Osteoblast (primary cell): Measurements from ENCODE around the gene LCT. TPM values are rescaled to one million over a fixed set of nuclear protein-coding genes. Genes with fewer than 3 reads are reported as not detected.

Experiments
- DNase-seq: peaks from one replicate; pipeline ENCODE4 v3.0.0; 2011; ENCODE audit warnings: low spot score, mixed read lengths; ENCODE audit not compliant: insufficient read length; ENCODE audit errors: missing footprints
- H2AFZ ChIP-seq: 2 replicates; pipeline ENCODE4 v1.6.0; 2011; ENCODE audit warnings: mild to moderate bottlenecking, low read length
- H3K27ac ChIP-seq: 2 replicates; pipeline ENCODE4 v1.5.1; 2011; ENCODE audit warnings: mild to moderate bottlenecking, low read depth, low read length, moderate library complexity
- H3K27me3 ChIP-seq: 2 replicates; pipeline ENCODE4 v1.6.0; 2012; ENCODE audit warnings: mild to moderate bottlenecking, control low read depth, inconsistent platforms, low read length, moderate library complexity; ENCODE audit not compliant: insufficient read depth
- H3K36me3 ChIP-seq: 2 replicates; pipeline ENCODE4 v1.5.1; 2011; ENCODE audit warnings: mild to moderate bottlenecking, low read length, control low read depth, moderate library complexity; ENCODE audit not compliant: insufficient read depth
- H3K4me1 ChIP-seq: 2 replicates; pipeline ENCODE4 v1.5.1; 2011; ENCODE audit warnings: mild to moderate bottlenecking, low read length, control low read depth, moderate library complexity; ENCODE audit not compliant: insufficient read depth
- H3K4me2 ChIP-seq: 2 replicates; pipeline ENCODE4 v1.6.0; 2011; ENCODE audit warnings: mild to moderate bottlenecking, low read length; ENCODE audit not compliant: insufficient read depth
- H3K4me3 ChIP-seq: fragments of 200-600 bp; sonication (generic); 3 replicates; pipeline ENCODE4 v1.5.1; 2012; ENCODE audit warnings: mild to moderate bottlenecking, low read length, inconsistent platforms; ENCODE audit not compliant: insufficient read depth
- H3K79me2 ChIP-seq: 2 replicates; pipeline ENCODE4 v1.6.0; 2012; ENCODE audit warnings: mild to moderate bottlenecking, low read length, control low read depth, inconsistent platforms; ENCODE audit not compliant: insufficient read depth
- H3K9me3 ChIP-seq: 2 replicates; pipeline ENCODE4 v1.5.1; 2011; ENCODE audit warnings: low read depth, low read length, control low read depth
- H4K20me1 ChIP-seq: 2 replicates; pipeline ENCODE4 v1.6.0; 2012; ENCODE audit warnings: mild to moderate bottlenecking, low read length, control low read depth; ENCODE audit not compliant: insufficient read depth
- CTCF ChIP-seq: IDR thresholded peaks from 2 replicates; pipeline ENCODE4 v1.5.1; 2011; ENCODE audit warnings: mild to moderate bottlenecking, low read depth, low read length, moderate library complexity; ENCODE audit errors: extremely low read depth
- total RNA-seq: library from RNA; depleted of rRNA; stranded (reverse); fragments of >200 nt; gene quantifications from 2 replicates; pipeline ENCODE4 v1.2.3, GENCODE V29; 2012

Gene LCT
- total RNA-seq, 1 donor, result under 0.01 TPM

GRCh38 chr2:135826544-135826943 is 10.4 kb downstream of the LCT start:
- H3K79me2 ChIP-seq, result no peaks in the 10 kb centered on the region
- no peak for TF ChIP-seq CTCF
- H3K4me3 ChIP-seq, result no peak overlapping the region
- H3K36me3 ChIP-seq, result no peaks in the 10 kb centered on the region
- H4K20me1 ChIP-seq, result no peaks in the 10 kb centered on the region
- no peaks in the 10 kb centered on the region for H3K27me3 ChIP-seq
- H3K4me1 ChIP-seq, result no peaks in the 10 kb centered on the region
- H2AFZ ChIP-seq, result no peak overlapping the region
- no peak overlapping the region for H3K4me2 ChIP-seq
- H3K27ac ChIP-seq, result no peak overlapping the region
- no peak for DNase-seq
- H3K9me3 ChIP-seq, result peaks cover 2% of the 10 kb centered on the region

GRCh38 chr2:135825550-135826176 is 11.3 kb downstream of the LCT start:
- no peak for DNase-seq
- no peaks in the 10 kb centered on the region for H3K36me3 ChIP-seq

GRCh38 chr2:135825131-135825530 is 11.9 kb downstream of the LCT start:
- DNase-seq, result no peak
- Histone ChIP-seq H3K4me2 (no peak overlapping the region), H4K20me1 (no peaks in the 10 kb centered on the region), H3K4me1 (peaks cover 9% of the 10 kb centered on the region), H3K9me3 (peaks cover 2% of the 10 kb centered on the region), H3K36me3 (no peaks in the 10 kb centered on the region), H3K27me3 (no peaks in the 10 kb centered on the region), H2AFZ (no peak overlapping the region), H3K79me2 (no peaks in the 10 kb centered on the region), H3K4me3 (no peak overlapping the region), H3K27ac (no peak overlapping the region)
- TF ChIP-seq CTCF, result no peak

More at GRCh38 chr2:135825550-135826176, 11.3 kb downstream of the LCT start:
- H3K79me2 ChIP-seq, result no peaks in the 10 kb centered on the region
- no peak overlapping the region for H3K4me2 ChIP-seq
- no peak overlapping the region for H2AFZ ChIP-seq
- H3K27me3 ChIP-seq, result no peaks in the 10 kb centered on the region
- no peak for TF ChIP-seq CTCF
- H3K4me1 ChIP-seq, result peaks cover 4% of the 10 kb centered on the region
- no peaks in the 10 kb centered on the region for H4K20me1 ChIP-seq
- no peak overlapping the region for H3K27ac ChIP-seq
- H3K9me3 ChIP-seq, result peaks cover 2% of the 10 kb centered on the region
- H3K4me3 ChIP-seq, result no peak overlapping the region

- H2AFZ ChIP-seq, result no peak overlapping the region
- no peak for TF ChIP-seq CTCF
- H3K4me3 ChIP-seq, result no peak overlapping the region
- H3K27ac ChIP-seq, result no peak overlapping the region
- no peaks in the 10 kb centered on the region for H3K27me3 ChIP-seq
- H4K20me1 ChIP-seq, result no peaks in the 10 kb centered on the region
- no peak for DNase-seq
- H3K9me3 ChIP-seq, result peaks cover 2% of the 10 kb centered on the region
- peaks cover 26% of the 10 kb centered on the region for H3K4me1 ChIP-seq
- H3K79me2 ChIP-seq, result no peaks in the 10 kb centered on the region
- H3K36me3 ChIP-seq, result no peaks in the 10 kb centered on the region
- no peak overlapping the region for H3K4me2 ChIP-seq
Measured at GRCh38 chr2:135822855-135823254, 14.1 kb downstream of the LCT start.
